ENCODE data around the gene PRXL2C.

The PRXL2C gene

DNA sequence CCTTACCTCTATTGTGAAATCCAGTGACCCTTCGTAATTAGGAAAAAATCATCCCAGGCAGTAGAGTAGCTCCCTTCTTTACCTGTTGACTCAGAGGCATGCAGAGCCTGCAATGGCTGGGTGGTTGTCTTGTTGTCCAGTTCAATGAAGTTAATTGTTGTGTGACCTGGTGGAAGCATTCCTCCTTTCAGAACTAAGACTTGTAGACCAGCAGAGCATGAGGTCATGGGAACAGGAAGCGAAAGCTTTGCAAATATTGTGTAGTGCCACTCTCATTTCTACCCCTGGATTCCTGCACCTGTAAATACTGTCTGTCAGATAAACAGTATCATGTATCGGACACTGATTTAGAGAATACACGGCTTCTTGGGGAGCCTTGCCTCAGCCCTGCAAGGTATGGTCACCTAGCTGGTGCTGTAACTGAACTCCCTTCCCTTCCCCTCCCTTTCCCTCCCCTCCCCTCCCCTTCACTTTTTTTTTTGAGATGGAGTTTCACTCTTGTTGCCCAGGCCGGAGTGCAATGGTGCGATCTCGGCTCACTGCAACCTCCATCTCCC, 5.7 kb upstream of the PRXL2C start:
- no peak for TF ChIP-seq GATA2 (IDR thresholded peaks at IDR 0.05; ENCODE audit: low read depth, low read length)
- TF ChIP-seq GATA3 (IDR thresholded peaks at IDR 0.05; ENCODE audit: low read depth, low read length): no peak

DNA sequence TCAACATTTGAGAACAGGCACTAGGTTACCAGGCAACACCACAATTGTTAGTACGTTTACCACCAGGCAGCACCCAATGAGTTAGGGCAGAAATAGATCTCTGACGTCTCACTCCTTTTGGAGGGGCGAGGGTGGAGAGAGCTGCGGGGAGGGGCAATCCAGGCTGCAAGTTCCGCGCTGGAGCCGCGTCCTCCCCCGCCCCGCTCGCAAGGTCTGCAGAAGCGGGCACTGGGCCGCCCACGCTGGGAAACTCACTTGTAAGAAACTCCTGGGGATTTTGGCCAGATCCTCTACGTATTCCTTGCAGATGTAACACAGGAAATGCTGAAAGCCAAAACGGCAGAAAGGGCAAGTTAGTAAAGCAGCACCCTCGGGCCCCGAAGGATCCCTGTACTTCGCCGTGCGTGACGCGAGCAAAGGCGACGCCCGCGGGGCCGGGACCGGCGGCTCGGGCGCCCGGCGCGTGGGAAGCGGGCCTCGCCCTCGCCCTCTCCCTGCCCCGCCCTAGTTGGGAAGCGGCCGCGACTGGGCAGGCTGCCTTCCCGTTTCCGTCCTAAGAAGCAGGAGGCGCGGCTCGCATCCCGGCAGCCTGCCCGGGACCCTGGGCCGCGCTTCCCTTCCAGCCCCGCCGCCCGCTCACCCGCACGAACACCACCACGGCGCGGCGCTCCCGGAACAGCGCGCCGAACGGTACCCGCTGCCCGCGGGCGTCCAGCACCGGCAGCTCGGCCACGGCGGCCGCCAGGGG, 493 bp downstream of the PRXL2C start:
- TF ChIP-seq GATA3 (IDR thresholded peaks at IDR 0.05; ENCODE audit: low read depth, low read length) (no peak), GATA2 (IDR thresholded peaks at IDR 0.05; ENCODE audit: low read depth, low read length) (no peak)

DNA sequence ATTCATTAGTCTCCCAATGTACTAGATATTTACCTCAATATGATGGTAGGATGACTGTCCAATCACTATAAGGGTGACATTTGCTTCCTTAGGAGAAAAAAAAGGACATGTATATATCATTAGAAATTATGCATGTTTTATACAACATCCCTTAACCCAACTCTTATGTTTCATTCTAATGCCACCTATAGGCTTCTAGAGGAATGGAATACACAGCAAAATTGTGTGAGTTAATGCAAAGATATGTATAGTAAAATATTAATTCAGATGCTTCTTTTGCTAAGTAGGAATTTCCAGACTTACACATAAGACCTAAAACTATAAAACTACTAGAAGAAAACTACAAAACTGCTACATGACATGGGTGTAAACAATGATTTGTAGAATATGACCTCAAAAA, 3.5 kb downstream of the PRXL2C start:
- TF ChIP-seq GATA2 (IDR thresholded peaks at IDR 0.05; ENCODE audit: low read depth, low read length): no peak
- no peak for TF ChIP-seq GATA3 (IDR thresholded peaks at IDR 0.05; ENCODE audit: low read depth, low read length)

DNA sequence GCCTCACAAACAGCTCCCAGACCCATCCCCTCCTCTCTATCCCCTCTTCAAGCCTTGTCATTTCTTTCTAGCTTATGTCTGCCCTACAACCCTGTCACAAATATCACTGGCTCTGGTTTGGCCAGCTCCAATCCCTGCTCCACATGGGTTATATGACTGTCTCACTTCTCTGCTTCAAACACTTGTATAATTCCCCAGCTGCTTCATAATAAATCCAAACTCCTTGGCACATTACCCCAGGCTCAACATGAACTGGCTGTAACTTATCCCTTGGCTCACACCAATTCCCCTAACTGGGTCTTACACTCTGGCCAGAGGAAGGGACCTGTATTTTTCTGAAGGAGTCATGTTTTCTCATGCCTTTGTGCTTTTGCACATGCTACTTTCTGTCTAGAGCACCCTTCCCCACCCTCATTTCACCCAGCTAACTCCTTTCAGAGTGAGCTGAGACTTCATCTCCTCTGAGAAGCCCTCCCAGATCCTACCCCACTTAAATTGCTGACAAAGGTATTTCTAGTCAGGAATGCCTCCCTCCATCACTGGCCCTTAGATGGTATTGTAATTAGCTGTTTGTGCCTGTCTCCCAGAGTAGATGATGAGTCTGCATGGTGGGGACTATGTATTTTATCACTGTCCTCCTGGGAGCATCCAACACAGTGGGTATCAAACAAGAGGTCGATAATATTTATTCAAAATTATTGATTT, 5.3 kb downstream of the PRXL2C start:
- TF ChIP-seq GATA3 (IDR thresholded peaks at IDR 0.05; ENCODE audit: low read depth, low read length): no peak
- TF ChIP-seq GATA2 (IDR thresholded peaks at IDR 0.05; ENCODE audit: low read depth, low read length): no peak

DNA sequence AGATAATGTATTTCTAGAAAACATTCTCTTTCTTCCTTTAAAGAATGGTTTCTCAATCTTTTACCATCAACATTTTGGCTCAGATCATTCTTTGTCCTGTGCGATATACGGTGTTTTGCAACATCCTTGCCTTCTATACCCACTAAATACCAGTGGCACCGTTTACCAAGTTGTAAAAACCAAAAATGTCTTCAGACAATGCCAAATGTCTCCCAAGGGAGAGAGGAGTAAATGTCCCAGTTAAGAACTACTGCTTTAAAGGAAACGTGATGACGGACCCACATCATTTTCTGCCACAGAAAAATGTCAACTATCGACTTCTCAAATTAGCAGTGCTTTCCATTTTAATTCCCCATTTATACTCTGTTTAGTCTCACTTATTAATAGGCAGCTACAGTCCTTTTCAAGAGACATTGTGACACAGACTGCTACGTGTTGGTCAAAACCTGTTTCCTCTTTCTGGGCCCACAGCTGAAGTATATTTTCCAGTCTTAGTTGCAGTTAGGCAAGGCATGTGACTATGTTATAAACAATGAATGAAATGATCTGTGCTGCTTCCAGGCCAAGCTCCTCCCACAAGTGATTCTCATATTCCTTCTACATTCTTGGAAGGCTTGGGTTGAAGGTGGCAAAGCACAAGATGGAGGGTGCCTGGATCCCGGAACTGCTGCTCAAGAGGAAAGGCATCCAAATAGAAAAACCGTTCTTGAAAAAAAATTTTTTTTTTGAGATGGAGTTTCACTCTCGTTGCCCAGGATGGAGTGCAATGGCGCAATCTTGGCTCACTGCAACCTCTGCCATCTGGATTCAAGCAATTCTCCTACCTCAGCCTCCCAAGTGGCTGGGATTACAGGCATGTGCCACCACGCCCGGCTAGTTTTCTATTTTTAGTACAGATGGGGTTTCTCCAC, 8.8 kb downstream of the PRXL2C start:
- no peak for TF ChIP-seq GATA3 (IDR thresholded peaks at IDR 0.05; ENCODE audit: low read depth, low read length)
- TF ChIP-seq GATA2 (IDR thresholded peaks at IDR 0.05; ENCODE audit: low read depth, low read length): no peak

DNA sequence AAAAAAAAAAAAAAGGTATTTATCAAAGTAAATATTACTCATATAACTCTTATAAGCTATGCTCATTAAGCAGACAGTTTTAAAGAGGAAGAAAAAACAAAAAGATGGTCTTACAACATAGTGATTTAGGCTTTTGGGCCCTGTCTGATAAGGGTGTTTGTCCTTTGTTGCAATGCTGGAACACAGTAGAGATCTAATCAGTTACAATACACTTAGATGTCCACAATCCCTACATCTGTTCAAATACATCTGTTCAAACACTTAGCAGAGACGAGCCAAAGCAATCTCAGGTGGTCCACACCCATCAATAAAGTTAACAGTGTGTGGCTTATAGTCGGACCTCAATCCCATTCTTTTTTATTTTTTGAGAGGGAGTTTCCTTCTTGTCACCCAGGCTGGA, 11.0 kb downstream of the PRXL2C start:
- TF ChIP-seq GATA2 (IDR thresholded peaks at IDR 0.05; ENCODE audit: low read depth, low read length) (no peak), GATA3 (IDR thresholded peaks at IDR 0.05; ENCODE audit: low read depth, low read length) (no peak)

DNA sequence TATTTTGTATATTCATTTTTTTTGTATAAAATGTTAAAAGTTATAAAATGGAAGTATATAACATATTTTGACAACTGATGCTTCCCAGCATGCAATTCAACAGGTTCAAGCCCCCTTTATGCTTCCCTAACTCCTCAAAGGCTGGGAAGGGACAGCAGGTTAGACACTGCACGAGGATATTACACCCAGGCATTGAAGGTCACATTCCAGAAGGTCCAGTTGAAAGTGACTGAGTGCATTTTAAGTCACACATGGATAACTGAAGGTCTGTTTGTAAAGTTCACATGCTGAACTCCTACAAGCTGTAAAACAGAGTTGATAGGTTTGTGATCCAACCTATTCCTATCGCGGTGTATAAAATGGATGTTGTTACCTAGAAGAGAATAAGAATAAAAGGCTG, 13.6 kb downstream of the PRXL2C start:
- no peak for TF ChIP-seq GATA3 (IDR thresholded peaks at IDR 0.05; ENCODE audit: low read depth, low read length)
- TF ChIP-seq GATA2 (IDR thresholded peaks at IDR 0.05; ENCODE audit: low read depth, low read length): no peak

DNA sequence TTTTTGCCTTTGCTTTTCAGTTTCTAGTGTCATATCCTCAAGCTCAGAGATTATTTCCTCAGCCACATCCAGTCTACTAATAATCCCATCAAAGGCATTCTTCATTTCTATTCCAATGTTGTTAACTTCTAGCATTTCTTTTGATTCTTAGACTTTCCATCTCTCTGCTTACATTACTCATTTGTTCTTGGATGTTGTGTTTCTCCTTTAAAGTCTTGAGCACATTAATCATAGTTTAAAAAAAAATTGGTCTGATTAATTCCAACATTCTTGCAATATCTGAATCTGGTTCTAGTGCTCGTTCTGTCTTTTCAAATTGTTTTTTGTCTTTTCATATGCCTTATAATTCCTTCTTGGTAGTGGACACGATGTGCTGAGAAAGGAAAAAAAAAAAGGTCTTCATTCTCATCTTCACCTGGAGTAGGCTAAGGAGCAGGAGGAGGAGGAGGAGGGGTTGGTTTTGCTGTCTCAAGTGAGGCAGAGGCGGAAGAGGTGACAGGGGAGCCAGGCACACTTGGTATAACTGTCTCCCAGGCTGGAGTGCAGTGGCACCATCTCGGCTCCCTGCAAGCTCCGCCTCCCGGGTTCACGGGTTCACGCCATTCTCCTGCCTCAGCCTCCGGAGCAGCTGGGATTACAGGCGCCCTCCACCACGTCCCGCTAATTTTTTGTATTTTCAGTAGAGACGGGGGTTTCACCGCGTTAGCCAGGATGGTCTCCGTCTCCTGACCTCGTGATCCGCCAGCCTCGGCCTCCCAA, 16.3 kb downstream of the PRXL2C start:
- no peak for TF ChIP-seq GATA2 (IDR thresholded peaks at IDR 0.05; ENCODE audit: low read depth, low read length)
- no peak for TF ChIP-seq GATA3 (IDR thresholded peaks at IDR 0.05; ENCODE audit: low read depth, low read length)

DNA sequence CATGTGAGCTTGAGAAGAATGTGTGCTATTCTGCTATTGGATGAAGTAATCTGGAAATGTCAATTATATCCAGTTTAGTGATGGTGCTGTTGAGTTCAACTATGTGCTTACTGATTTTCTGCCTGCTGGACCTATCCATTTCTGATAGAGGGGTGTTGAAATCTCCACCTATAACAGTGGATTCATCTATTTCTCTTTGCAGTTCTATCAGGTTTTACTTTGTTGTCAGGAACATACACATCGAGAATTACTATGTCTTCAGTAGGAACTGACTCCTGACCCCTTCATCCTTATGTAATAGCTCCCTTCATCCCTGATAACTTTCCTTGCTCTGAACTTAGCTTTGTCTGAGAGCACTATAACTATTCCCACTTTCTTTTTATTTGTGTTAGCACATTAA, 18.7 kb downstream of the PRXL2C start:
- TF ChIP-seq GATA2 (IDR thresholded peaks at IDR 0.05; ENCODE audit: low read depth, low read length) (no peak), GATA3 (IDR thresholded peaks at IDR 0.05; ENCODE audit: low read depth, low read length) (no peak)

DNA sequence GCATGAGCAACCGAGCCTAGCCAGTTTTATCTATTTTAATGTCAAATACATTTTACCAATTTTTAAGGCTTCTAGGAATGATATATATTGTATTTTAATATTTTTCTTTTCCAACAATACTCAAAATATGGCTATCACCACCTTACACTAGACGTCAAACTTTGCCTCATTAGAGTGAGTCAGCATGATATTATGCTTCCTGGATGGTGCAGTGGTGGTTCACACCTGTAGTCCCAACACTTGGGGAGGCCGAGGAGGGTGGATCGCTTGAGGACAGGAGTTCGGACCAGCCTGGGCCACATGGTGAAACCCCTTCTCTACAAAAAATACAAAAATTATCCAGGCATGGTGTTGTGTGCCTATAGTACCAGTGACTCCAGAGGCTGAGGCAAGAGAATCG, 28.2 kb downstream of the PRXL2C start:
- TF ChIP-seq GATA3 (IDR thresholded peaks at IDR 0.05; ENCODE audit: low read depth, low read length): no peak
- TF ChIP-seq GATA2 (IDR thresholded peaks at IDR 0.05; ENCODE audit: low read depth, low read length): no peak

DNA sequence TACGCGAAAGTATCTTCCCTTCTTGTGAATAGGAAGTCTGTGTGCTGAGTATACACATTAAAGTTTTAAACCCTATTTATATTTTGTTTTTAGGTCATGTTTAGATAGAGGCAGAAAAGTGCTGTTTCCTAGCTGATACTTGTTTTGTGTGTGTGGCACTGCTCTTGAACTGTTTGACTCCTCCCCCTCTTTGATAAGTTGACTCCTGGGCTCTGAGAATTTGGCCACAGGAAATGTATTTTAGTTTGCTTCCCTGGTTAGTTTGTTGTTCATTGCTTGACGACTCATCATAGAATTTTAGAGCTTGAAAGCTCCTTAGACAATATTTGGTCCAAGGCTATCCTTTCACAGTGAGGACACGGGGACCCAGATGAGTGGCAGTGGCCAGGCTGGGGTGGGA, 33.5 kb downstream of the PRXL2C start:
- TF ChIP-seq GATA2 (IDR thresholded peaks at IDR 0.05; ENCODE audit: low read depth, low read length): no peak

DNA sequence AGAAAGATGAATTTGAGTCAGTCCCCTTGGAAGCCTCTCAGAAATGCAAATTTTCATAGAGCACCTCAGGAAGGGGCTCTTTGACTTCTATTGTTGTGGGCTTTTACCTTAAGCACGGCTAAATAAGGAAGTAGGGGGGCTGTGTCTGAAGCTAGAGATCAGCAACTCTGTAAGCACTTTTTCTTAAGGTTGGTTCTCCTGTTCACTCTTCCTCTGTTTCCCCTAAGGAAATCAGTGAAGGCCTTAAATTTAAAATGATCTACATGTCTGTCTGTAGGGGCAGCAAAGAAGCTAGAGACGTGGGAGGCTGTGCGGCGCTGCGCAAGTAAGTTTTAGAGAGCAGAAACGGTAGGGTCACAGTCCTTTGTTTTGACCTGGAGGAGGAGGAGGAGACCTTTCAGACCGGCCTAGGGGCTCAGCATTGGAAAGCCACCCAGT, 34.3 kb downstream of the PRXL2C start:
- TF ChIP-seq GATA2 (IDR thresholded peaks at IDR 0.05; ENCODE audit: low read depth, low read length): no peak
- no peak for TF ChIP-seq GATA3 (IDR thresholded peaks at IDR 0.05; ENCODE audit: low read depth, low read length)

DNA sequence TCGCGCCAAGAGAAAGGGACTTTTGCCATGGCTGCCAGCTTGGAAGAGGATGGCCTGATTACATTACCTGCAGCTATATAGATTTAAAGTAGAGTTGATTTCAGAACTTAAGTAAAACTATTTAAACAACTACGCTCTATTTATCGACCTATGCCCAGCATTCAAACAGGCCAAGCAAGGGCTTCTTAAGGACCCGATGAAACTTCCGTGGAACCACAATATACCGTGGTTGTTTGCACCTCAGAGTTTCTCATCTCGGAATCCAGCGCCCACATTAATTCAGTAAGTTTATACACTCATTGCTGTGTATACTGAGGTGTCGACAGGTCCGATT, 35.0 kb downstream of the PRXL2C start:
- TF ChIP-seq GATA2 (IDR thresholded peaks at IDR 0.05; ENCODE audit: low read depth, low read length): no peak
- TF ChIP-seq GATA3 (IDR thresholded peaks at IDR 0.05; ENCODE audit: low read depth, low read length): no peak
